Measurements from ENCODE around the gene PIP4K2B.

PIP4K2B gene

GRCh38 chr17:38719943-38720641 lies 79.3 kb downstream of the PIP4K2B start:
- TF ChIP-seq POLR2AphosphoS5 (IDR thresholded peaks at IDR 0.05; ENCODE audit: low read depth) (no peak), CTCF (IDR thresholded peaks at IDR 0.05; ENCODE audit: insufficient read depth, low read length) (no peak), GABPA (IDR thresholded peaks at IDR 0.05; ENCODE audit: low read depth) (no peak), REST (IDR thresholded peaks at IDR 0.05; ENCODE audit: insufficient replicate concordance, low read depth) (no peak), SPI1 (IDR thresholded peaks at IDR 0.05; ENCODE audit: borderline replicate concordance, low read depth) (no peak)
- no peak overlapping the region for H3K4me3 ChIP-seq (replicated peaks; ENCODE audit: insufficient read depth, low read length)
- H3K27ac ChIP-seq (replicated peaks), result no peak overlapping the region
- no peak for DNase-seq (ENCODE audit: low read depth in 1 of 2, low spot score in 1 of 2)
- H3K27me3 ChIP-seq (ENCODE audit: insufficient read depth, poor library complexity, severe bottlenecking), result no peaks in the 10 kb centered on the region

- TF ChIP-seq POLR2AphosphoS5 (IDR thresholded peaks at IDR 0.05; ENCODE audit: low read depth) (no peak), REST (IDR thresholded peaks at IDR 0.05; ENCODE audit: insufficient replicate concordance, low read depth) (no peak), SPI1 (IDR thresholded peaks at IDR 0.05; ENCODE audit: borderline replicate concordance, low read depth) (no peak), GABPA (IDR thresholded peaks at IDR 0.05; ENCODE audit: low read depth) (no peak), CTCF (IDR thresholded peaks at IDR 0.05; ENCODE audit: insufficient read depth, low read length) (no peak)
- no peak overlapping the region for H3K27ac ChIP-seq (replicated peaks)
- H3K4me3 ChIP-seq (replicated peaks; ENCODE audit: insufficient read depth, low read length), result no peak overlapping the region
- no peak for DNase-seq (ENCODE audit: low read depth in 1 of 2, low spot score in 1 of 2)
- H3K27me3 ChIP-seq (ENCODE audit: insufficient read depth, poor library complexity, severe bottlenecking), result no peaks in the 10 kb centered on the region
Measured at GRCh38 chr17:38719289-38719942, 79.9 kb downstream of the PIP4K2B start.

GRCh38 chr17:38717139-38717745 lies 82.1 kb downstream of the PIP4K2B start:
- no peak overlapping the region for H3K4me3 ChIP-seq (replicated peaks; ENCODE audit: insufficient read depth, low read length)
- H3K27ac ChIP-seq (replicated peaks), result no peak overlapping the region
- no peaks in the 10 kb centered on the region for H3K27me3 ChIP-seq (ENCODE audit: insufficient read depth, poor library complexity, severe bottlenecking)
- TF ChIP-seq REST (IDR thresholded peaks at IDR 0.05; ENCODE audit: insufficient replicate concordance, low read depth) (no peak), POLR2AphosphoS5 (IDR thresholded peaks at IDR 0.05; ENCODE audit: low read depth) (no peak), CTCF (IDR thresholded peaks at IDR 0.05; ENCODE audit: insufficient read depth, low read length) (no peak), GABPA (IDR thresholded peaks at IDR 0.05; ENCODE audit: low read depth) (no peak), SPI1 (IDR thresholded peaks at IDR 0.05; ENCODE audit: borderline replicate concordance, low read depth) (no peak)
- no peak for DNase-seq (ENCODE audit: low read depth in 1 of 2, low spot score in 1 of 2)
